ENCODE data around the gene CBLIF.

GRCh38 chr11:59785818-59786217, 59.5 kb downstream of the CBLIF start:
- TF ChIP-seq CTCF (conservative IDR thresholded peaks at IDR 0.05; ENCODE audit: low read depth, low read length) (no peak), EZH2 (IDR thresholded peaks at IDR 0.05; ENCODE audit: borderline replicate concordance, low read depth, low read length, poor library complexity, severe bottlenecking) (no peak)

Measured in A673 (cell line).